IMR-90 (cell line): ENCODE measurements around the gene CXADR. TPM values are rescaled to one million over a fixed set of nuclear protein-coding genes. Genes with fewer than 3 reads are reported as not detected.

Experiments used
- ATAC-seq: fragments of 200-7000 bp; cut with Tn5 transposase; 2 replicates; pipeline ENCODE4 v1.9.1; 2020; ENCODE audit warnings: low read depth, mild to moderate bottlenecking, moderate library complexity
- BruUV-seq: library from RNA; stranded (reverse); fragments of 400-500 nt; replicated peaks from 2 replicates; lab custom pipeline; 2021; lab: Mats Ljungman, UMichigan
- CTCF ChIA-PET: fragments of 300-600 bp; formaldehyde crosslinking; extraction: SDS; loops from one replicate; lab custom pipeline; 2021; ENCODE audit warnings: antibody characterized with exemption; lab: Yijun Ruan, JAX
- POLR2A ChIA-PET: fragments of 300-600 bp; sonication (Branson Sonifier 250); formaldehyde crosslinking; loops from one replicate; lab custom pipeline; 2022; ENCODE audit warnings: antibody characterized with exemption; ENCODE audit not compliant: unreplicated experiment; lab: Charles Lee
- DNase-seq: peaks from one replicate; pipeline ENCODE4 v3.0.0; 2013
- H2AFZ ChIP-seq: replicated peaks from 2 replicates; pipeline ENCODE3; 2013; ENCODE audit warnings: low read length, mild to moderate bottlenecking; ENCODE audit not compliant: poor library complexity
- H2AK5ac ChIP-seq: 2 replicates; pipeline ENCODE4 v1.6.1; 2013; ENCODE audit warnings: low read depth, low read length, inconsistent platforms
- H2AK9ac ChIP-seq: replicated peaks from 2 replicates; pipeline ENCODE3; 2013; ENCODE audit warnings: mild to moderate bottlenecking, low read depth, low read length, moderate library complexity; ENCODE audit not compliant: poor library complexity
- H2BK120ac ChIP-seq: 2 replicates; pipeline ENCODE4 v1.6.1; 2013; ENCODE audit warnings: low read depth, low read length, inconsistent platforms
- H2BK15ac ChIP-seq: 3 replicates; pipeline ENCODE4 v1.6.1; 2013; ENCODE audit warnings: low read depth, low read length, inconsistent platforms
- H2BK20ac ChIP-seq: 2 replicates; pipeline ENCODE4 v1.6.1; 2013; ENCODE audit warnings: low read depth, mild to moderate bottlenecking, inconsistent platforms, low read length, moderate library complexity
- H2BK5ac ChIP-seq: 2 replicates; pipeline ENCODE4 v1.6.1; 2013; ENCODE audit warnings: mild to moderate bottlenecking, low read depth, low read length, inconsistent platforms; ENCODE audit not compliant: poor library complexity, severe bottlenecking
- H3K14ac ChIP-seq: replicated peaks from 2 replicates; pipeline ENCODE4 v1.6.1; 2013; ENCODE audit warnings: low read depth, low read length, inconsistent platforms
- H3K18ac ChIP-seq: 2 replicates; pipeline ENCODE4 v1.6.1; 2013; ENCODE audit warnings: low read depth, low read length, control low read depth
- H3K23ac ChIP-seq: 2 replicates; pipeline ENCODE4 v1.6.1; 2013; ENCODE audit warnings: low read depth, low read length, inconsistent platforms
- H3K27ac ChIP-seq: 2 replicates; pipeline ENCODE4 v1.5.1; 2013; ENCODE audit warnings: mild to moderate bottlenecking, control low read depth, low read length; ENCODE audit not compliant: insufficient read depth
- H3K27me3 ChIP-seq: 2 replicates; pipeline ENCODE4 v1.6.1; 2013; ENCODE audit warnings: low read length; ENCODE audit not compliant: control insufficient read depth, insufficient read depth
- H3K36me3 ChIP-seq: 2 replicates; pipeline ENCODE4 v1.6.1; 2013; ENCODE audit warnings: low read length, mixed read lengths; ENCODE audit not compliant: control insufficient read depth, insufficient read depth
- H3K4ac ChIP-seq: 2 replicates; pipeline ENCODE4 v1.6.1; 2013; ENCODE audit warnings: low read depth, low read length, inconsistent platforms
- H3K4me1 ChIP-seq: 2 replicates; pipeline ENCODE4 v1.6.1; 2013; ENCODE audit warnings: low read length, mixed read lengths; ENCODE audit not compliant: control insufficient read depth, insufficient read depth
- H3K4me2 ChIP-seq: 2 replicates; pipeline ENCODE4 v1.6.1; 2013; ENCODE audit warnings: low read depth, mild to moderate bottlenecking, control low read depth, low read length, moderate library complexity
- H3K4me3 ChIP-seq: 2 replicates; pipeline ENCODE4 v1.5.1; 2013; ENCODE audit warnings: low read depth, mild to moderate bottlenecking, control low read depth, low read length, moderate library complexity; ENCODE audit not compliant: insufficient read depth
- H3K56ac ChIP-seq: 2 replicates; pipeline ENCODE4 v1.6.1; 2013; ENCODE audit warnings: low read length, inconsistent platforms; ENCODE audit not compliant: insufficient read depth; ENCODE audit errors: extremely low read depth
- H3K79me1 ChIP-seq, 2 experiments: 2 replicates each; pipeline ENCODE4 v1.6.1; 2013; ENCODE audit warnings: low read length in 2 of 2, inconsistent platforms in 1 of 2, low read depth in 1 of 2
- H3K9ac ChIP-seq: 2 replicates; pipeline ENCODE4 v1.6.1; 2013; ENCODE audit warnings: low read depth, low read length, control low read depth
- H3K9me1 ChIP-seq: 2 replicates; pipeline ENCODE4 v1.6.1; 2013; ENCODE audit warnings: low read length, inconsistent platforms; ENCODE audit not compliant: insufficient read depth
- H3K9me3 ChIP-seq: 2 replicates; pipeline ENCODE4 v1.6.1; 2013; ENCODE audit warnings: low read length; ENCODE audit not compliant: control insufficient read depth, insufficient read depth
- H4K20me1 ChIP-seq: 2 replicates; pipeline ENCODE4 v1.6.1; 2013; ENCODE audit warnings: low read length, inconsistent platforms; ENCODE audit not compliant: insufficient read depth
- H4K5ac ChIP-seq: 2 replicates; pipeline ENCODE4 v1.6.1; 2013; ENCODE audit warnings: mild to moderate bottlenecking, low read depth, low read length, control low read depth
- H4K8ac ChIP-seq, 2 experiments: 2 replicates each; pipeline ENCODE4 v1.6.1; 2013; ENCODE audit warnings: low read depth in 2 of 2, low read length in 2 of 2, control low read depth in 1 of 2, inconsistent platforms in 1 of 2
- H4K91ac ChIP-seq: 2 replicates; pipeline ENCODE4 v1.6.1; 2013; ENCODE audit warnings: low read depth, low read length, inconsistent platforms; ENCODE audit not compliant: insufficient read depth
- CEBPB ChIP-seq: IDR thresholded peaks from 2 replicates; pipeline ENCODE4 v1.6.1; 2012; ENCODE audit warnings: low read depth, low read length, improper control_type of control experiment
- CHD1 ChIP-seq: IDR thresholded peaks from 2 replicates; pipeline ENCODE4 v1.6.1; 2012; ENCODE audit warnings: low read depth, low read length, improper control_type of control experiment
- FOS ChIP-seq: fragments of 150-350 bp; IDR thresholded peaks from 2 replicates; pipeline ENCODE4 v1.6.1; 2016; ENCODE audit warnings: low read depth, low read length
- MAFK ChIP-seq: IDR thresholded peaks from 2 replicates; pipeline ENCODE4 v1.6.1; 2012; ENCODE audit warnings: low read depth, low read length, improper control_type of control experiment
- MAZ ChIP-seq: IDR thresholded peaks from 2 replicates; pipeline ENCODE4 v1.6.1; 2012; ENCODE audit warnings: low read depth, mild to moderate bottlenecking, low read length, improper control_type of control experiment, moderate library complexity, borderline replicate concordance
- MXI1 ChIP-seq: IDR thresholded peaks from 2 replicates; pipeline ENCODE4 v1.6.1; 2012; ENCODE audit warnings: low read depth, mild to moderate bottlenecking, low read length, moderate library complexity, borderline replicate concordance
- RAD21 ChIP-seq: IDR thresholded peaks from 2 replicates; pipeline ENCODE4 v1.6.1; 2012; ENCODE audit warnings: low read length, improper control_type of control experiment
- RCOR1 ChIP-seq: IDR thresholded peaks from 2 replicates; pipeline ENCODE4 v1.6.1; 2012; ENCODE audit warnings: mild to moderate bottlenecking, low read length, improper control_type of control experiment; ENCODE audit not compliant: insufficient replicate concordance
- RFX5 ChIP-seq: IDR thresholded peaks from 2 replicates; pipeline ENCODE4 v1.8.0; 2012; ENCODE audit warnings: low read depth, mild to moderate bottlenecking, low read length, moderate library complexity
- SMC3 ChIP-seq: fragments of 150-350 bp; IDR thresholded peaks from 2 replicates; pipeline ENCODE4 v1.6.1; 2016; ENCODE audit warnings: low read depth, mild to moderate bottlenecking, antibody characterized with exemption, low read length, moderate library complexity
- WGBS, 2 experiments: methylation state at CpG; one replicate each; pipeline versions ENCODE4 v1.1.5 to v1.1.7; 2013; ENCODE audit warnings: missing lambda C conversion rate in 2 of 2; ENCODE audit not compliant: insufficient read length in 1 of 2; ENCODE audit errors: extremely low coverage in 2 of 2; 5-methylcytosine and 5-hydroxymethylcytosine counted together
- dilution Hi-C: fragments of 300-500 bp; cut with HindIII; formaldehyde crosslinking; loops from one replicate; pipeline ENCODE4 v1.14.3; 2018; ENCODE audit warnings: low sequenced_read_pairs; ENCODE audit not compliant: unreplicated experiment
- in situ Hi-C: fragments of 300-500 bp; cut with MboI; formaldehyde crosslinking; loops from 3 replicates; pipeline ENCODE4 v1.14.3; 2019; ENCODE audit warnings: low sequenced_read_pairs, inconsistent platforms, mixed read lengths
- intact Hi-C: fragments of 100-400 bp; cut with micrococcal nuclease; formaldehyde crosslinking; loops from 2 replicates; pipeline ENCODE4 v1.10.0; 2022
- polyA plus RNA-seq, 3 experiments: library from polyadenylated mRNA; depleted of rRNA; stranded (reverse); fragments of >200 nt; gene quantifications; 2 replicates each; pipeline ENCODE4 v1.2.3, GENCODE V29; 2012; ENCODE audit warnings: low replicate concordance in 1 of 3
- total RNA-seq: library from RNA; depleted of rRNA; stranded (reverse); fragments of >200 nt; gene quantifications from 2 replicates; pipeline ENCODE4 v1.2.3, GENCODE V29; 2012
- TF ChIP-seq, protein P1 (sequence below): fragments of 150-350 bp; IDR thresholded peaks from 2 replicates; pipeline ENCODE4 v1.6.1; 2016; ENCODE audit warnings: low read depth, mild to moderate bottlenecking, low read length, moderate library complexity, borderline replicate concordance
- TF ChIP-seq, protein P2 (sequence below): fragments of 150-350 bp; IDR thresholded peaks from 2 replicates; pipeline ENCODE4 v1.6.1; 2017; ENCODE audit warnings: mild to moderate bottlenecking, antibody characterized with exemption, low read length, low read depth
- TF ChIP-seq, protein P3 (sequence below): conservative IDR thresholded peaks from 2 replicates; pipeline ENCODE4 v1.5.1; 2012; ENCODE audit warnings: mild to moderate bottlenecking, low read depth, low read length, improper control_type of control experiment

The CXADR gene
- total and polyA plus RNA-seq, 2 of the 4 experiments (the other 2 are of a cell fraction), result 0.21 to 1.1 TPM

DNA sequence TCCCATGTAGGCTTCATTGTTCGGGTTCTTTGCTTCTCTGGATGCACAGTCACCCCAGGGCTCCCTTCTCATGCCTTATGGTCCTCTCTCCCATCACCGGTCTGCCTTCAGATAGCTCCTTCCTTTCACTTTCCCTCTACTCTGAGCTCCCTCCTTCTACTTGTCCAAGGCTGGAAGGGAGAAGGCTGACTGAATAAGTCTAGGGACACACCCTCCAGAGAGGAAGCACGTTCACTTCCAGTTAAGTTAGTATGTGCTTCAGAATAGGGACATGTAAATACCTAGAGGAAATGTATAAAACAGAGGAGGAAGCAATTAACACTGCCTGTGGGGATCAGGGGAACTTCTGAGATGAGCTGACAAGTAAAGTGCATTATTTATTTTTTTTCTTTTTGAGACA is 23.5 kb downstream of the CXADR start:
- Histone ChIP-seq H2BK15ac (no peak overlapping the region), H3K9me3 (no peaks in the 10 kb centered on the region), H3K4me2 (no peak overlapping the region), H4K20me1 (no peaks in the 10 kb centered on the region), H4K91ac (no peak overlapping the region), H3K27ac (no peak overlapping the region), H3K9ac (no peak overlapping the region), H2AK5ac (no peak overlapping the region), H2BK5ac (no peak overlapping the region), H3K36me3 (no peaks in the 10 kb centered on the region), H3K4me3 (no peak overlapping the region), H3K23ac (no peak overlapping the region), H3K14ac (no peak overlapping the region), H4K8ac (no peak overlapping the region), H3K9me1 (no peaks in the 10 kb centered on the region), H3K4ac (no peak overlapping the region), H3K79me1 (no peaks in the 10 kb centered on the region), H2BK120ac (no peak overlapping the region), H3K56ac (no peak overlapping the region), H4K5ac (no peak overlapping the region), H3K4me1 (no peaks in the 10 kb centered on the region), H2AFZ (no peak overlapping the region), H3K27me3 (peaks cover 8% of the 10 kb centered on the region), H2AK9ac (no peak overlapping the region), H3K18ac (no peak overlapping the region), H2BK20ac (no peak overlapping the region)
- in situ Hi-C loops, result no loop called here
- ATAC-seq (no peak), DNase-seq (no peak)
- CTCF ChIA-PET, result interaction anchor here (0.5 kb wide), 1 partner anchor 101 kb away, joined by 4 read pairs; no protein-coding TSS in a partner anchor
- intact Hi-C loops, result no loop called here
- TF ChIP-seq RFX5 (no peak), MAZ (no peak), RCOR1 (no peak), MXI1 (no peak), CHD1 (no peak), SMC3 (no peak), RAD21 (no peak), MAFK (no peak), CEBPB (no peak), FOS (no peak)
- TF ChIP-seq, protein P1, sequence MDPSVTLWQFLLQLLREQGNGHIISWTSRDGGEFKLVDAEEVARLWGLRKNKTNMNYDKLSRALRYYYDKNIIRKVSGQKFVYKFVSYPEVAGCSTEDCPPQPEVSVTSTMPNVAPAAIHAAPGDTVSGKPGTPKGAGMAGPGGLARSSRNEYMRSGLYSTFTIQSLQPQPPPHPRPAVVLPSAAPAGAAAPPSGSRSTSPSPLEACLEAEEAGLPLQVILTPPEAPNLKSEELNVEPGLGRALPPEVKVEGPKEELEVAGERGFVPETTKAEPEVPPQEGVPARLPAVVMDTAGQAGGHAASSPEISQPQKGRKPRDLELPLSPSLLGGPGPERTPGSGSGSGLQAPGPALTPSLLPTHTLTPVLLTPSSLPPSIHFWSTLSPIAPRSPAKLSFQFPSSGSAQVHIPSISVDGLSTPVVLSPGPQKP, result no peak
- TF ChIP-seq, protein P2, sequence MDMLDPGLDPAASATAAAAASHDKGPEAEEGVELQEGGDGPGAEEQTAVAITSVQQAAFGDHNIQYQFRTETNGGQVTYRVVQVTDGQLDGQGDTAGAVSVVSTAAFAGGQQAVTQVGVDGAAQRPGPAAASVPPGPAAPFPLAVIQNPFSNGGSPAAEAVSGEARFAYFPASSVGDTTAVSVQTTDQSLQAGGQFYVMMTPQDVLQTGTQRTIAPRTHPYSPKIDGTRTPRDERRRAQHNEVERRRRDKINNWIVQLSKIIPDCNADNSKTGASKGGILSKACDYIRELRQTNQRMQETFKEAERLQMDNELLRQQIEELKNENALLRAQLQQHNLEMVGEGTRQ, result no peak
- TF ChIP-seq, protein P3, sequence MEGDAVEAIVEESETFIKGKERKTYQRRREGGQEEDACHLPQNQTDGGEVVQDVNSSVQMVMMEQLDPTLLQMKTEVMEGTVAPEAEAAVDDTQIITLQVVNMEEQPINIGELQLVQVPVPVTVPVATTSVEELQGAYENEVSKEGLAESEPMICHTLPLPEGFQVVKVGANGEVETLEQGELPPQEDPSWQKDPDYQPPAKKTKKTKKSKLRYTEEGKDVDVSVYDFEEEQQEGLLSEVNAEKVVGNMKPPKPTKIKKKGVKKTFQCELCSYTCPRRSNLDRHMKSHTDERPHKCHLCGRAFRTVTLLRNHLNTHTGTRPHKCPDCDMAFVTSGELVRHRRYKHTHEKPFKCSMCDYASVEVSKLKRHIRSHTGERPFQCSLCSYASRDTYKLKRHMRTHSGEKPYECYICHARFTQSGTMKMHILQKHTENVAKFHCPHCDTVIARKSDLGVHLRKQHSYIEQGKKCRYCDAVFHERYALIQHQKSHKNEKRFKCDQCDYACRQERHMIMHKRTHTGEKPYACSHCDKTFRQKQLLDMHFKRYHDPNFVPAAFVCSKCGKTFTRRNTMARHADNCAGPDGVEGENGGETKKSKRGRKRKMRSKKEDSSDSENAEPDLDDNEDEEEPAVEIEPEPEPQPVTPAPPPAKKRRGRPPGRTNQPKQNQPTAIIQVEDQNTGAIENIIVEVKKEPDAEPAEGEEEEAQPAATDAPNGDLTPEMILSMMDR, result no peak
- BruUV-seq, result no TSS peak
- POLR2A ChIA-PET, result no interaction called here
- dilution Hi-C loops, result no loop called here
- no CpG with 5 or more reads among the region's 3 CpGs for WGBS, 2 experiments
